DOHH2 (cell line): Measurements from ENCODE around the gene SEC62.
A peak's percentile ranks its signal among the peaks of the same experiment; 100 is the strongest.

Experiments used
- CTCF ChIP-seq: fragments of 200-600 bp; sonication (generic); IDR thresholded peaks from one replicate; pipeline ENCODE4 v1.5.1; 2014; ENCODE audit warnings: antibody characterized with exemption, mild to moderate bottlenecking, low read depth, low read length; ENCODE audit not compliant: poor library complexity, severe bottlenecking
- EZH2phosphoT487 ChIP-seq: fragments of 200-600 bp; sonication (generic); IDR thresholded peaks from 2 replicates; pipeline ENCODE4 v1.6.1; 2017; ENCODE audit warnings: borderline replicate concordance, mild to moderate bottlenecking, antibody characterized with exemption, low read length, moderate library complexity, mixed read lengths

GRCh38 chr3:170038434-170039110 lies 72.0 kb downstream of the SEC62 start:
- peak; percentile 60 for TF ChIP-seq CTCF
- no peak for TF ChIP-seq EZH2phosphoT487
